GM21737 (cell line): ENCODE data around the gene COX6A2.

ENCODE experiments used
- ATAC-seq: cut with Tn5 transposase; IDR thresholded peaks from one replicate; pipeline ENCODE4 v1.9.1; 2021; ENCODE audit warnings: mild to moderate bottlenecking, moderate library complexity; ENCODE audit not compliant: unreplicated experiment

The COX6A2 gene

GRCh38 chr16:31411024-31411844 lies 16.9 kb downstream of the COX6A2 start:
- ATAC-seq, result no peak

- ATAC-seq, result no peak
Observed at GRCh38 chr16:31410082-31410481, 18.1 kb downstream of the COX6A2 start.

- ATAC-seq, result no peak
Observed at GRCh38 chr16:31409433-31409832, 18.7 kb downstream of the COX6A2 start.

DNA sequence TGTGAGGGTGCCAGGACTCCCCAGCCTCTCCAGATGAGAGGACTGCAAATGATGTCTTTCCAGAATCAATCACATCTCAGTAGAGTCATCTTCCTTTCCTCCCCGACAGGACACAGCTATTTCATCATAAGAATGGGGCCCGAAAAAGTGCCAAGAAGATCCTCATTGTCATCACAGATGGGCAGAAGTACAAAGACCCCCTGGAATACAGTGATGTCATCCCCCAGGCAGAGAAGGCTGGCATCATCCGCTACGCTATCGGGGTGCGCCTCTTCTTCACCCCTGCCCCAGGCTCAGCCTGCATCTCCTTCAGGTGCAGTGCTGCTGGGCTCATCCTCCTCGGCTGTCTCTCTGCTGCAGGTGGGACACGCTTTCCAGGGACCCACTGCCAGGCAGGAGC lies 20.8 kb downstream of the COX6A2 start:
- no peak for ATAC-seq

DNA sequence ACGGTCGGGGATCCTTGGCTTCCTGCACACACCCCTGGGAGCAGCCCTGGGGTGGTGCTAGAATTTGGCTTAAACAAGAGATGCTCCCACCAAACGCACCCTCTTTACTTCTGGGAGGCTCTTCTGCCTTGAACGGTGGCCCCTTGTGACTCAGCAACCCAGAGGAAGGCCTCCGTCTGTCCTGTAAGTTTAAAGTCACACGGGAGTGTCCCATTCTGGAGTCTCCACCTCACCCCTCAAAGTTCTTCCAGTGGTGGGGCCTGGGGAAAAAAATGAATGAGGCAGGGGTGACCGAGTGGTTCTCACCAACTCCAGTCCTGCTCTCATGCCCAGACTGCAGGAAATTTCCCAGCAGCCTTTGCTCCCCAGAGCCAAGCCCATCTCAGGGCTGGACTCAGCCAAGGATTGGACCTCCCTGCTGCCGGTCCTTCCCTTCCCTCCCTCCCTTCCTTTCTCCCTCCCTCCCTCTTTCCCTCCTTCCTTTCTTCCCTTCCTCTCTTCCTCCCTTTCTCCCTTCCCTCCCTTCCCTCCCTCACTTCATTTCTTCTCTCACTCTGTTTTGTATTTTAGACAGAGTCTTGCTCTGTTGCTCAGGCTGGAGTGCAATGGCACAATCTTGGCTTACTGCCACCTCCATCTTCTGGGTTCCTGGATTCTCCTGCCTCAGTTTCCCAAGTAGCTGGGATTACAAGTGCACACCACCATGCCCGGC lies 23.7 kb downstream of the COX6A2 start:
- ATAC-seq, result no peak

- no peak for ATAC-seq
Observed at GRCh38 chr16:31403590-31404352, 24.4 kb downstream of the COX6A2 start.

DNA sequence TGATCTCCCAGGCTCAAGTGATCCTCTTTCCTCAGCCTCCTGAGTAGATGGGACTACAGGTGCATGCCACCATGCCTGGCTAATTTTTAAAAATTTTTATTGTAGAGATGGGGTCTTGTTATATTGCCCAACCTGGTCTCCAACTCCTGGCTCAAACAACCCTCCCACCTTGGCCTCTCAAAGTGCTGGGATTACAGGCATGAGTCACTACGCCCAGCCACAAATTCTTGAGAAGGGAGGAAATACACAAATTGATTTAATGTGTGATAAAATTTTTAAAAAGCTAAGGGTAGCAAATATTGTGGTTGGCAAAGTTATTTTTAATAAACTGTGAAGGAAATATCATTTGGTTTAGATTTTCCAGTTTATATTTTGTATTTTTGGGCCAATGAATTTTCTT lies 25.5 kb downstream of the COX6A2 start:
- ATAC-seq, result no peak

DNA sequence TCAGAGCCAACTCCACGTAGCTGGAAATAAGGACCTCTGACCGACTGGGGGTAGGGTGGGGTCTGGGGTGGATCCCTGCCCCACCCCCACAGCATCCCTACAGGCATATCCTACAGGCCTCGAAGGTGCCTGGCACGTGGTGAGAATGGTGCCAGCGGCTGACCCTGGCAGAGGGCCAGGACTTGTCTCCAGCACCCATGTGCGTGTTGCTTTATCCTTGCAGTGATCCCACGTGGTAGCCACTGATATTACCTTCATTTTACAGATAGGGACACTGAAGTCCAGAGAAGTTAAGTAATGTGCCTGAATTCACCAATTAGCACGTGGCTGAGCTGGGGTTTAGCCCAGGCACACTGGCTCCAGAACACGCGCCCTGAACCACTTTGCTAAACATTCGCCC lies 26.7 kb downstream of the COX6A2 start:
- ATAC-seq, result no peak

- ATAC-seq, result no peak
Observed at GRCh38 chr16:31400191-31400590, 28.0 kb downstream of the COX6A2 start.

GRCh38 chr16:31397701-31398100 lies 30.5 kb downstream of the COX6A2 start:
- no peak for ATAC-seq

GRCh38 chr16:31397096-31397660 lies 31.0 kb downstream of the COX6A2 start:
- no peak for ATAC-seq

DNA sequence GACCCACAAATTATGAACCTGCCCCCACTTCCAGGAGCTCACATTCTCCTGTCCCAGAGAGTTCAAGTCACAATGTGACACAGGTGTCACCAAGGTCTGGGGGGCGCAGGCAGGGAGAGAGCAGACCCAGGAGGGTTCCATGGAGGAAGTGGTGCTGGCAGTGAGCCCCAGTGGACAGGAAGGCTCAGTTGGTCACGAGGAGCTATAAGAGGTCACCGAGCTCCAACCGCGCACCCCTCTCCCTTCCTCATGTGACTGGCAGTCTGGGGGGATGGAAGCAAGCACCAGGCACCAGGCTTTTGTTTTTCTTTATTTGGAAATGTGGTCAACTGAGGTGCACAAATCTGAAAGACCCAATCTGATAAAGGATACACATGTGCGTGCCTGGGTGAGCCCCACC lies 32.5 kb downstream of the COX6A2 start:
- no peak for ATAC-seq

DNA sequence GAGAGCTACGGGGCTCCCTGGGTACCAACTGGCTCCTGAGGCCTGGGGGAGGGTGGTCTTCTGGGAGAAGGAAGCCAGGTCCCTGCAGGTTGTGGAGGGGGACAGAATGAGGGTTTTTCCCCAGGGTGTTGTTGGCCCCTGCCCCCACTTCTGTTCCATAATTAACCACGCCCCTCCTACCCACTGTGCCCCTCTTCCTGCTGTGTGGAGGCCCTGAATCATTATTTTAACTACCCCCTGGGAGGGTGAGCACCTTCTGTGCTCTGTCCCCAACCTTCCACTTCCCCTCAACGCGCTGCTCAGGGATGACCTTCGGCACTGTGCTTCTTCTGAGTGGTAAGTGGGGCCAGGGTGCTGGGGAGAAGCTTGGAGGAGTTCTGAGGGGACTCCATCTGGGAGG lies 35.1 kb downstream of the COX6A2 start, which contains the start of gene ITGAD:
TSS of gene ITGAD (plus strand) at position 280 of the 400 bp plus-strand sequence. CDS start at position 306, 26 bp downstream.
- ATAC-seq, result no peak

- no peak for ATAC-seq
Observed at GRCh38 chr16:31390504-31391041, 37.6 kb downstream of the COX6A2 start.

DNA sequence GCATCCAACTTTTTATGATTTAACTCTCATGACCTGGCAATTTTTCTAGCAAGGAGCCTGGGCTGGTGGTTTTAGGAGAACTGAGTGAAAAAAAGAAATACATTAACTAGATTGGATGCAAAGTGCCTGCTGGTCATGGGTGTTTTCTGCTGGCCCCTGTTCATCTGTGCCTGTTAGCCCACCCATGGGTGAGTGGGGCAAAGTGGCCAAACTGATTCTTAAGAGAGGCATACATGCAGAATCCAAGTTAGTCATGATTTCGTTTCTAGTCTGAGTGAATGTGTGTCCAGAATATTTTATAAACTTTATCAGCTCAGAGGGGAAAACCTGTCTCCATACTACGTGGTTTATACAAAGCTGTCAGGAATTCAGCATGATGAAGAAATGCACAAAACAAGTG lies 39.6 kb downstream of the COX6A2 start:
- no peak for ATAC-seq

DNA sequence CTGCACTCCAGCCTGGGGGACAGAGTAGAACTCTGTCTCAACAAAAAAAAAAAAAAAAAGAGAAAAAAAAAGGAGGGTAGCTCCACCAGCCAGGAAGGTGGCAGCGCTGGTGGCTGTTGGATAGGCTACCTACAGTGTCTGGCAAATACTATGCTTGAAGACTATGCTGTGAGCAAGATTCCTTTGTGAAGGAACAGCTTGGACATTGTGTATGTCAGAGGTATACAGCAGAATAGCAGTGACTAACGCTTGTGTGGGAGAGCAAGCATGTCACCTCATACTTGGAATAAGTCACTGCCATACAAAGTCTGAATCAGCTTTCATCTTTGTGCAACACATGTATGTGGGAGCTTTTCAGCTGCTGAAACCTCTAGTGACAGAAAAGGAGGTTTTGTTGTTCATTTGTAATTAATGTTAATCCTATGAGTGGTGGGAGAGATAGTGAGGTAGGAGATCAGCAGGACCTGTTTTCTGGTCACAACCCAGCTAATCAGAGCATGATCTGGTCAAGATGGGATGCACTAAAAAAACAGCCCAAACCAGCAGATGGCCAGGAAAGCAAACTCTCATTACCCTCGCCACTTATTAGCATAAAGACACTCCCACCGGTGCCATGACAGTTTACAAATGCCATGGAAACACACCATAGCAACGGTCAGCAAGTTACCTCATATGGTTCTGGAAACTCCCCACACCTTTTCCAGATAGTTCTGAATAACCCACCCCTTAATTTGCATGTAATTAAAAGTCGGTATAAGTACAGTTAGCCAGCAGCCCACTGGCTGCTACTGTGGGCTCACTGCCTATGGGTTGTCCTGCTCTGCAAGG lies 41.8 kb downstream of the COX6A2 start:
- ATAC-seq, result no peak

DNA sequence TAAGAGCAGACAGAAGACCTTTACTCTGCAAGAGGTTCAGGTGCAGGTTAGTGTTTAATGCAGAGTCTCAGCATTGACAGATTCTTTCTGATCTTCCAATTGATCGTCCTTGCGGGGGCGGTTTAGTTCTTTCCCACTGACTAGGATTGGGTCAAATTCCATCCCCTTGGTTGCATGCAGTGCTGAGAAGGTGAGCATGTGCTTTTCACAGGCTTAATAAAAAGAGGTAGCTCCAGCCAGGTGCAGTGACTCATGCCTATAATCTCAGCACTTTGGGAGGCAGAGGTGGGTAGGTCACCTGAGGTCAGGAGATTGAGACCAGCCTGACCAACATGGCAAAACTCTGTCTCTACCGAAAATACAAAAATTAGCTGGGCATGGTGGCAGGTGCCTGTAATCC lies 42.5 kb downstream of the COX6A2 start:
- ATAC-seq, result no peak

- no peak for ATAC-seq
Observed at GRCh38 chr16:31382485-31383161, 45.5 kb downstream of the COX6A2 start.

DNA sequence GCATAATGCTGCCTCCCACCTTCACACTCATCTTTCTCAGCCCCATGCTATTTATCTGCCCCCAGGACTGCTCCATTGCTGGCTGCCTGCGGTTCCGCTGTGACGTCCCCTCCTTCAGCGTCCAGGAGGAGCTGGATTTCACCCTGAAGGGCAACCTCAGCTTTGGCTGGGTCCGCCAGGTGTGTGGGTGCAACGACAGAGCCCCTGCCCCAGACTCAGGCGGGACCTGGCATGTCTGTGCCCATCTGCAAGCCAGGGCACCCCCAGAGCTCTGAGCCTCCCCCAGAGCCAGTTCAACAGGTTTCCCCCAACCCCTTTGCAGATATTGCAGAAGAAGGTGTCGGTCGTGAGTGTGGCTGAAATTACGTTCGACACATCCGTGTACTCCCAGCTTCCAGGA lies 48.0 kb downstream of the COX6A2 start:
- ATAC-seq, result no peak
